Measurements from ENCODE around the gene DHRS4.
"Not testable (repeated sequence)": the region's sequence is repeated elsewhere in the genome, so short reads cannot be mapped to it uniquely, and the experiment has no call there.

The DHRS4 gene

DNA sequence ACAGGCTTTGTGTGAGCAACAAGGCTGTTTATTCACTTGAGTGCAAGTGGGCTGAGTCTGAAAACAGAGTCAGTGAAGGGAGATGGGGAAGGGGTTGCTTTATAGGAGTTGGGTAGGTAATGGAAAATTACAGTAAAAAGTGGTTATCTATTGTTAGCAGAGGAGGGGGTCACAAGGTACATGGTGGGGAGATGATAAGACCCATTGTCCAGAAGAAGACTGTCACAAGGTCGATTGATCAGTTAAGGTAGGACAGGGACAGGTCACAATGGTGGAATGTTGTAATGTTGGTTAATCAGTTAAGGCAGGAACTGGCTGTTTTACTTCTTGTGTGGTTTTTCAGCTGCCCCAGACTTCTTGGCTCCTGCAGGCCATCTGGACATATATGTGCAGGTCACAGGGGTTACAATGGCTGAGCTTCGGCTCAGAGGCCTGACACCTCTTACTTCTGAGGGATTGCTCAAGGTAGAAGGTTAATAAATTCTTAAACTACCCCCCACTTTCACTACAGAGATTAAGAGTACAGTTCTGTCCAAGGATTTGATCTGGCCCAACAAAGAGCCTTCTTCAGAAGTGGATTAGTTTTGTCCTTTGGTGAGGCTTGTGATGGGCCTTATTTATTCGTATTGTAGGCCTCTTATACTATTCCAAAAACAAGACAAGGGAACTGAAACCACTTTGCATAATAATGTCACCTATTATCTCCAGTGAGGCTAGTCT lies 13.8 kb upstream of the DHRS4 start:
- no peak for DNase-seq (ENCODE audit: low spot score)
- no peak for FAIRE-seq

DNA sequence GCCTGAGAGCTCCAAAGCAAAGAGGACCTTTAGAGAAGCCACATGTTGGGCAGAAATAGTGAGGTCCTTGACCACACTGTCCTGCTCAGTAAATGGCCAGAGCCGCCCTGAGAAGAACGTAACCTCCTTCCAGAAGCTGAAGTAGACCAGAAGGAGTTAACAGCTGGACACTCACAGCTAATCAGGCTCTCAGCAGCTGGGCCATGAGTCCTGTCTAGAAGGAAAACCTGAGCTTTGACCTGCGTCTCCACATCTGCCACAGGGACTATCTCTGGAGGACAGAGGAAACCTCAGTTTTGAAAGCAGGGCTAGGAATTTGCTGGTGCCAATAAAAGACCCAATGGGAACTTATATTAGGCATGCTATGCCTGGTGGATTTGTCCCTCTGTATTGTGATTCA lies 12.3 kb upstream of the DHRS4 start:
- DNase-seq (ENCODE audit: low spot score) (no peak), FAIRE-seq (no peak)

DNA sequence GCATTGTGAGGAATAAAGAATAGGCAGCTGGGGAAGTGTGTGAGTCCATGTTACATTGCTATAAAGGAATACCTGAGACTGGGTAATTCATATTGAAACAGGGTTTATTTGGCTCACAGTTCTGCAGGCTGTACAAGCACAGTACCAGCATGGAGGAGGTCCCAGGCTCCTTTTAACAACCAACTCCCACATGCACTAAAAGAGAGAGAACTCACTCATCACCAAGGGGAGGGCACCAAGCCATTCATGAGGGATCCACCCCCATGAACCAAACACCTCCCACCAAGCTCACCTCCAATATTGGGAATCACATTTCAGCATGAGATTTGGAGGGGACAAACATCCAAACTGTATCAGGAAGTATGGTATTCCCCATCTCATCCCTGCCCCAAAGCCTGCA lies 11.9 kb upstream of the DHRS4 start:
- FAIRE-seq, result no peak
- DNase-seq (ENCODE audit: low spot score), result no peak

DNA sequence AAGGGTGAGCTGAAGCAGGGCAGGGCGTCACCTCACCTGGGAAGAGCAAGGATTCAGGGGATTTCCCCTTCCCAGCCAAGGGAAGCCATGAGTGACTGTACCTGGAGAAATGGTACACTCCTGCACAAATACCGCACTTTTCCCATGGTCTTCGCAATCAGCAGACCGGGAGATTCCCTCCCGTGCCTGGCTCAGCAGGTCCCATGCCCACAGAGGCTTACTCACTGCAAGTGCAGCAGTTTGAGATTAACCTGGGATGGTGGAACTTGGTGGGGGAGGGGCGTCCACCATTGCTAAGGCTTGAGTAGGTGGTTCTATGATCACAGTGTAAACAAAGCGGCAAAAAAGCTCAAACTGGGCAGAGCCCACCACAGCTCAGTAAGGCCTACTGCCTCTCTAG lies 11.0 kb upstream of the DHRS4 start:
- FAIRE-seq (no peak), DNase-seq (ENCODE audit: low spot score) (no peak)

DNA sequence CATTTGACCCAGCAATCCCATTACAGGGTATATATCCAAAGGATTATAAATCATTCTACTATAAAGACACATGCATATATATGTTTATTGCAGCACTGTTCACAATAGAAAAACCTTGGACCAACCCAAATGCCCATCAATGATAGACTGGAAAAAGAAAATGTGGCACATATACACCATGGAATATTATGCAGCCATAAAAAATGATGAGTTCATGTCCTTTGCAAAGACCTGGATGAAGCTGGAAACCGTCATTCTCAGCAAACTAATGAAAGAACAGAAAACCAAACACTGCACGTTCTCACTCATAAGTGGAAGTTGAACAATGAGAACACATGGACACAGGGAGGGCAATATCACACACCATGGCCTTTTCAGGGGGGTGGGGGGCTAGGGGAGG lies 4.5 kb upstream of the DHRS4 start:
- not testable (repeated sequence) for DNase-seq (ENCODE audit: low spot score); FAIRE-seq

DNA sequence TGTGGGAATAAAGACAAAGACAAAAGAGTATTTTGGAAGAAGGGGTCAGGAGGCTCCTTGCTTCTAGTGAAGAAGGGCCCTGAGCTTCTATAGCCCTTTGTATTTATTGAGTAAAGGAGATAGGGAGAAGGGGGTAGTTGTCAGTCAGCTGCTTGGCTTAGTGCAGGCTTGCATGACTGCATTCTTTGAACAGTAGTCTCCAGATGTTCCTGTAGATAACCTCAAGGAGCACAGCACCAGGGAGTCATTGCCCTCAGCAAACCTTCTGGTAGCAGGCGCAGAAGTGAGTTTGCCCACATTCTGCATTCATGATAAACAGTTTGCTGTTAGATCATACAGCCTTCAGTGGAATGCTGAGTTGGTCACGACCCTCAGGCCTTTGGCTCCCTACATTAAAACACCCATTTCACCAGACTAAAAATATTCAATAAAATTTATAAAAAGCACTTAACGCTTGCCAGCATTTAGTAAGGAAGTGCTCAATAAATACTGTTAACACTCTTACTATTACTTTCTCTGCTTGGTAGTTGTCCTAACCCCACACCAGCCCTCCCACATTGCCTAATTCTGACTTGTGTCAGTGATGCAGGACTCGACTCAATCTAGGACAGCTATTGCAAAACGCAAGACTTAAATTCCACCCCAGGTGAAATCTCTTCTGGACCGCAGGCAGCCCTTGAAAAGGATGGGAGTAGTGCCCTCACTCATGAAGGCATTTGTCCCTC lies 3.0 kb upstream of the DHRS4 start:
- FAIRE-seq (no peak), DNase-seq (ENCODE audit: low spot score) (no peak)

DNA sequence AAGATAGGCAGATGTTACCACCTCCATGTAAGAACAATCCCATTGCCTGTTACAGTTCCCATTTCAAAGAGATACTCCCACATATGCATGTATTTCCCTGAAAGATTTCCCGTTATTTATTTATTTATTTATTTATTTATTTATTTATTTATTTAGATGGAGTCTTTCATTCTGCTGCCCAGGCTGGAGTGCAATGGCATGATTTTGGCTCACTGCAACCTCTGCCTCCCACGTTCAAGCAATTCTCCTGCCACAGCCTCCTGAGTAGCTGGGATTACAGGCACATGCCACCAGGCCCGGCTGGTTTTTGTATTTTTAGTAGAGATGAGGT lies 2.5 kb upstream of the DHRS4 start:
- DNase-seq (ENCODE audit: low spot score); FAIRE-seq: not testable (repeated sequence)

DNA sequence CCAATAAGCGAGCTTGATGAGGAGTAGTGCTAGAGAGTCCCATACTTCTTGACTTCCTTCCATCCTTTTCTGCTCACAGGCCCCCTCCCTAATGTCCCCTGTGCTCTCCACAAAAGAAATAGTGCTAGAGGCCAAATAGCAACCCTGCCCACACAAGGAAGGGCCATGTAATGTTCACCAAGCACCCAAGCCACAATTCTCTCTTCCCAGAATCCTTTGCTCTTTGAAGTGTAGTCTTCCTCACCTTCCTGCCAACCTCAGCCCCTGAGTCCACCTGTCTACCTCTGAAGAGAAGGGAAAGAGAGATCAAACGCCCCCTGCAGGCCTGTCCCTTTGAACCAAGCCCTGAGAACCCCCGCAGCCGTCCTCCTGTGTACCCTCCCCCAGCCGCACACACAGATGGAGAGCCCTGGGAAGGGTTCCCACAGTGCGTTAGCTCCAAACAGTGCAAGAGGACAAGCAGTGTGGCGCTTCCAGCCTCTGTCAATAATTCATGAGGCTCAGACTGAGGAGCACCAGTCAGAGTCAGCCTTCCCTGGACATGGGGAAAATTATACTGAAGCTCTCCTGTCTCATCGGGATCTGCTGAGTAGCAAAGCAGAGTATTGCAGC lies 1.9 kb upstream of the DHRS4 start:
- FAIRE-seq (no peak), DNase-seq (ENCODE audit: low spot score) (no peak)

DNA sequence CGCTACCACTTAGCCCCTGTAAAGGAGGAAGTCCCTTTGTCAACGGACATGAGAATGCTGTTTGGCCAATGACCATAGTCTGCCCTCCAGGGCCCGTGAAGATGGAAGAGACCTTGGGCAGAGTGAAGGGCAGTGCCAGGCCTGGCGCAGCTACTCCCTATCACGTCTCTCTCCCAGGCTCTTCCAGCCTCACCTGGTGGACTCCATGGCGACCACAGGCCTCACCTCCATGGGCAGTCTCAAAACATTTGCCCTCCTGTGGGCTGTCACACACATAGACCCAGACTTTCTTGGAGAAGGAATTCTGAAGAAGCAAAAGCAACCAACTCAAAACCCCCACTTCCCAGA lies 480 bp upstream of the DHRS4 start:
- not testable (repeated sequence) for DNase-seq (ENCODE audit: low spot score); FAIRE-seq

DNA sequence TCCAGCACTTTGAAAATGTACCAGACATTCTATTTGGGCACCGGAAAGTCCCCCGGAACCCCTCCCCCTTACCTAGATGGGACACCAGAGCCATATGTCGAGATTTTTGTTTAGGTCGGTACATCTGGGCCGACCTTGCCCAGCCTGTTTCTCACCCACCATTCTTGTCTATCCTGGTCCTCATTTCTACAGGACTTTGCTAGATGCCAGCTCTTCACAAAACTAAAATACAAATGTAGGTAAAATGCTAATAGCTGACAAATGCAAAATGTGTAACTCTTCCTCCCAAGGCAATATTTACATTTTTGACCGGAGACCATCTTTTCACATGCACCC lies 677 bp downstream of the DHRS4 start:
- not testable (repeated sequence) for DNase-seq (ENCODE audit: low spot score); FAIRE-seq

DNA sequence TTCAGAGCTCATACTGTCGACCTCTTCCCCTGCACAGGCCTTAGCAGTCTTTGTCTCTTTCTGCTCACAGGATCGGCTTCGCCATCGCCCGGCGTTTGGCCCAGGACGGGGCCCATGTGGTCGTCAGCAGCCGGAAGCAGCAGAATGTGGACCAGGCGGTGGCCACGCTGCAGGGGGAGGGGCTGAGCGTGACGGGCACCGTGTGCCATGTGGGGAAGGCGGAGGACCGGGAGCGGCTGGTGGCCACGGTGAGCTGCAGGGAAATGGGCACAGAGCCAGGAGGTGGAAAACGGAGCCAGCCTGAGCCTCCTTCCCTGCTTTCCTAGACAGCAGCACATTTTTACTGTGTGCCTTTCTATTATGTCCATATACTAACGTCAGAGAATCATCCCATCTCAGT lies 1.4 kb downstream of the DHRS4 start:
- not testable (repeated sequence) for DNase-seq (ENCODE audit: low spot score); FAIRE-seq

DNA sequence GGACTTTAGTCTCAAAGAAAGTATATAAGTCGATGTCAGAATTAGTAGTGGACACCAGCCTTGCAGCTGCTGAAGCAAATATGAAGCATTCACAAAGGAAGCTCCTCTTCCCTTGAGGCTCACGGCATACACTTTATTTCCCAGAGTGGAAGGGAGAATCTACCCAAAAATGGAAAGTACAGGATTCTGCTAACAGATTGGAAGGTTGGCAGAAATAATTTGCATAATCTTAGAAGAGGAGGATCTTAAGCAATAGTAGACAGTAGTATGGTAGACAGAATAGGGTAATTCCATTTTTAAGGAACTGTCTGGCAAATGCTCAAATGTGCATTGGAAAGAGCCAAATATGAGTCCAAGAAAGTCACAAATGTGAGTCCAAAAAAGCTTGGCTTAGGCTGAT lies 2.2 kb downstream of the DHRS4 start:
- DNase-seq (ENCODE audit: low spot score); FAIRE-seq: not testable (repeated sequence)

DNA sequence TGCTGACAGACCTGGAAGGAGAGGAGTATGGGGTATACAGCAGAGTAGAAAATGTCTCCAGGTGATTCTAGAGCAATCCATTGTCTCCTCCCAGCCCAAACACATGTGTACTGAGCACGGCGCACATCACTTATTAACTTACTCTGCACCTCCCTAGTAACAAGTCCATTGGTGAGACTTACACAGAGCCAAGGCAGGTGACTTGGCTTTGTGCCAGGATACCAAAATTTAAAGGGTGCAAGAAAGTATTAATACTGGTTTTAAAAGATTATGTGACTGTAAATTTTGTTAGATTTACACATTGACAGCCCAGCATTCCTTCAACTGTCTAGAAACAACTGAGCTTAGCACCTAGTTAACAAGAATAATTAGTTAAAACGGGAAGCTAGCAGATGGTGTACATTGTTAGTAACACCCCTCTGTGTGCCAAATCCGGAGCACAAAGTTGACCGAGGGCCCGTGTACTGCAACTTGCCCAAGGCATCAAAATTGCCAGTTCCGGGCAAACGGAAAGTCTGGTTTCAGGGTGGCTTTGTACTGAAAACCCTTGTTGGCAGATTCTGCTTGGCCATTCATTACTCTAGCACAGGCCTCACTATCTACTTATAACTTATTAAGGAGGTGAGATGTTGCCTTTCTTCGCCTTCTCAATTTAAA lies 4.5 kb downstream of the DHRS4 start:
- not testable (repeated sequence) for DNase-seq (ENCODE audit: low spot score); FAIRE-seq

DNA sequence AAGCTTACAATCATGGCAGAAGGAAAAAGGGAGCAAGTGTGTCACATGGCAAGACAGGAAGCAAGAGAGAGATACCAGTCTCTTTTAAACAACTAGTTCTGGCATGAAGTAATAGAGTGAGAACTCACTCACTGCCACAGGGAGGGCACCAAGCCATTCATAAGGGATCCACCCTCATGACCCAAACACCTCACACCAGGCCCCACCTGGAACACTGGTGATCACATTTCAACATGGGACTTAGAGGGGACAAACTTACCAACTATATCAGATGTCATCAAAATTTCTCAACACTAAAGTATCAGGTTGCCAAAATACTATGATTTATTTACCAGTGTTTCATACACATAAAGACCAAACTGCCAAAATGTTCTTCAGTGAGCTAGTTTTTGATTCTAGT lies 7.3 kb downstream of the DHRS4 start:
- not testable (repeated sequence) for FAIRE-seq; DNase-seq (ENCODE audit: low spot score)

DNA sequence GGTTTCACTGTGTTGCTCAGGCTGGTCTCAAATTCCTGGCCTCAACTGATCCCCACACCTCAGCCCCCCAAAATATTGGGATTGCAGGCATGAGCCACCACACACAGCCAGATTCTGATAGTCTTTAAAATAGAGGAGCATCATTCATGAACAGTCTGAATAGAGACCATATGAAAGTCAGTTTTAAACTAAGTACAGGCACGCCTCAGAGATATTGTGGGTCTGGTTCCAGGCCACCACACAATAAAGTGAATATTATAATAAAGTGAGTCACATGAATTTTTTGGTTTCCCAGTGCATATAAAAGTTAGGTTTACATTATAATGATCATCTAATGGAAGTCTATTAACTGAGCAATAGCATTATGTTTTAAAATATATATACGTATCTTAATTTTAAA lies 8.1 kb downstream of the DHRS4 start:
- DNase-seq (ENCODE audit: low spot score); FAIRE-seq: not testable (repeated sequence)

DNA sequence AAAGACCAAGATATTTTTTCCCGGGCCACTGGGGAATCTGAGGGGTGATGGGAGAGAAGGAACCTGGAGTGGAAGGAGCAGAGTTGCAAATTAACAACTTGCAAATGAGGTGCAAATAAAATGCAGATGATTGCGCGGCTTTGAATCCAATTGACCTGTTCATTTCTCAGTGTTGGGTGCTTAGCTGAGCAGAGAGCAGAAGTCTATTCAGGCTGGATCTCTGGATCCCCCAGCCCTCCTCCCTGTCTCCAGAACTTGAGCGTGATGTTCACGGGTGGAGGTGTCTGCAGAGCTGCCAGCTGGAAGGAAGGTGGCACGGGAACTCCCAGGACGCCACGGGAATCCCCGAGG lies 15.5 kb downstream of the DHRS4 start:
- not testable (repeated sequence) for FAIRE-seq; DNase-seq (ENCODE audit: low spot score)

DNA sequence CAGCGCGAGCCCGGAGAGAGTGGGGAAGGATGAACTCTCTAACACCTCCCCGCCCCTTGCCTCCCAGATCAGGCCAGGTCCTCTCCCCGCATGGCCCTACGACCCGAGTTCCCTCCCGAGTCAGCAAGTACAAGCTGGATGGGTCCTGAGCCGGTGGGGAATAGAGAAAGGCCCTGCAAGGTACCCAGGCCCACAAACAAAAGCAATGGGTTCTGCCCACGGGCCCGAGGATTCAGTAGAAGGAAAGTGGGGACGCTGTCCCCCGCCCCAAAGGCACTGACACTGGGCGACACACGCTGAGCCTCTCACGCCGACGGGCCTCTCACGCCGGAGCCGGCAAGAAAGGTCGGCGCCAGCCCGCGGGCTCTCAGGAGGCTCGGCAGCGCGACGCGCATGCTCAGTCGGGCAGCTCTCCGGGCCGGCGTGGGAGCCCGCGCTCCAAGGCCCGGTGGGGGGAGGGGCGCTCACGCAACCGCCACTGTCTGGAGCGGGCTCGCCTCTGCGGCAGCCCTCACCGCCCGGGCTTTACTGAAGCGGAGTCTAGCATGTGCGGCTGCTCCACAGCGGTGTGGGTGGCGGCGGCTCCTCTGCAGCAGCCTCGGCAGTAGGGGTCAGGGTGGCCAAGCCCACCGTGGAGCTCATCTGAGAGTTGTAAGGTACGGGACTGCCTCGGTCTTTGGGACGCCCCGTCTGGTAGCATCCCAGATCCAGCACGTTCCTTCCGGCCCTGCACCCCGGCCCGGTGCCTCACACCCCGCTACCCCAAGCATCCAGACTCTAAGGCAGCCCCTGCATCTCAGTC lies 16.1 kb downstream of the DHRS4 start:
- not testable (repeated sequence) for DNase-seq (ENCODE audit: low spot score); FAIRE-seq

DNA sequence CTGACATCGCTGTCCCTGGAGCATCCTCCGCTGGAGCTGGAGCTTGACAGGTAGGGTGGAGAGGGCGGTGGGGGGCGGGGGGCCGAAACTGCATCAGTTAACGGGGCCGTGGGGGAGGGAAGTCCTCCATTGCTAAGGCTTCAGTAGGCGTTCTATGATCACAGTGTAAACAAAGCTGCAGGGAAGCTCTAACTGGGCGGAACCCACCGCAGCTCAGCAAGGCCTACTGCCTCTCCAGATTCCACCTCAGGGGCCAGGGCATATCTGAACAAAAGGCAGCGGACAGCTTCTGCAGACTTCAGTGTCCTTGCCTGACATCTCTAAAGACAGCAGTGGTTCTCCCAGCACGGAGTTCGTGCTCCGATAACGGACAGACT lies 16.7 kb downstream of the DHRS4 start:
- not testable (repeated sequence) for DNase-seq (ENCODE audit: low spot score); FAIRE-seq

DNA sequence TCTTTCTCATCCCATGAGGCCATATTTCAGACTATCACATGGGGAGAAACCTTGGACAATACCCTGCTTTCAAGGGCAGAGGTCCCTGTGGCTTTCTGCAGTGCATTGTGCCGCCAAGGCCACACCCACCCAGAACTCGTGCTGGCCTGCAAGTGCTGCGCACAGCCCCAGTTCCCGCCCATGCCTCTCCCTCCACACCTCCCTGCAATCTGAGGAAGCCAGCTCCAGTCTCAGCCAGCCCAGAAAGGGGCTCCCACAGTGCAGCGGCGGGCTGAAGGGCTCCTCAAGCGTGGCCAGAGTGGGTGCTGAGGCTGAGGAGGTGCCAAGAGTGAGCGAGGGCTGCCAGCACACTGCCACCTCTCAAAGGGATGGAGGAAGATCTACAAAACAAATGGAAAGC lies 19.6 kb downstream of the DHRS4 start:
- not testable (repeated sequence) for DNase-seq (ENCODE audit: low spot score)

DNA sequence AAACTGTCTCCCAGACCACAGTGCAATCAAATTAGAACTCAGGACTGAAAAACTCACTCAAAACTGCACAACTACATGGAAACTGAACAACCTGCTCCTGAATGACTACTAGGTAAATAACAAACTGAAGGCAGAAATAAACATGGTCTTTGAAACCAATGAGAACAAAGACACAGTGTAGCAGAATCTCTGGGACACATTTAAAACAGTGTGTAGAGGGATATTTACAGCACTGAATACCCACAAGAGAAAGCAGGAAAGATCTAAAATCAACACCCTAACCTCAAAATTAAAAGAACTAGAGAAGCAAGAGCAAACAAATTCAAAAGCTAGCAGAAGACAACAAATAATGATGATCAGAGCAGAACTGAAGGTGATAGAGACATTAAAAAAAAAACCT lies 20.5 kb downstream of the DHRS4 start:
- DNase-seq (ENCODE audit: low spot score); FAIRE-seq: not testable (repeated sequence)

More for the DNA sequence above, 19.6 kb downstream of the DHRS4 start:
- FAIRE-seq, result not testable (repeated sequence)

DNA sequence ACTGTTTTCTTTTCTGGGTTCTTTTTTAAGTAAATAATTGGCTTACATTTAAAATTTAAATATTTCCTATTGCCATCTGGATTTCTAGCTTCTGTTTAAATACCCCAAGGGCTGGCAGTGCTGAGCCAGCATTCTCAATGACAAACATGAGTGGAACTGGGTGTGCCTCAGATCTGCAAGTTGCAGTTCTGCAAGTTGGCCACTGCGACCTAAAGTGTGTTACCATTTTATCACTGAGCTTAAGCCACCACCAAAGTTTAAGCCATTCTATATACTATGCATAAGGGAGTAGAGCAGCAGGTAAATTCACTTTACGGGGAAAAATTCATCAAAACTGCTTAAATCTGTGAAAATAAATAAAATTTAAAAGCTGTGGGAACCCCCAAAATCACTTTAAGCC lies 23.6 kb downstream of the DHRS4 start:
- not testable (repeated sequence) for DNase-seq (ENCODE audit: low spot score); FAIRE-seq
